Trophoblast cell (in vitro differentiated cells and primary cell): ENCODE results near the gene SPRY2.

ENCODE experiments used
- DNase-seq, 2 donors: peaks; one replicate each; pipeline ENCODE4 v3.0.0-alpha.2; 2016
- H2AFZ ChIP-seq: 2 replicates; pipeline ENCODE4 v1.6.1; 2013; ENCODE audit warnings: low read length, moderate library complexity, mild to moderate bottlenecking; ENCODE audit not compliant: insufficient read depth, poor library complexity
- H2AK5ac ChIP-seq: 2 replicates; pipeline ENCODE4 v1.6.1; 2013; ENCODE audit warnings: mild to moderate bottlenecking, low read length
- H2BK120ac ChIP-seq: 2 replicates; pipeline ENCODE4 v1.6.1; 2013; ENCODE audit warnings: low read length, mild to moderate bottlenecking, moderate library complexity; ENCODE audit not compliant: insufficient read depth, poor library complexity
- H2BK12ac ChIP-seq: 2 replicates; pipeline ENCODE4 v1.6.1; 2013; ENCODE audit warnings: mild to moderate bottlenecking, low read length, moderate library complexity
- H2BK5ac ChIP-seq: 2 replicates; pipeline ENCODE4 v1.6.1; 2013; ENCODE audit warnings: low read length, low read depth, moderate library complexity, mild to moderate bottlenecking; ENCODE audit not compliant: poor library complexity
- H3K14ac ChIP-seq: 2 replicates; pipeline ENCODE4 v1.6.1; 2013; ENCODE audit warnings: mild to moderate bottlenecking, low read length
- H3K18ac ChIP-seq: 2 replicates; pipeline ENCODE4 v1.6.1; 2013; ENCODE audit warnings: mild to moderate bottlenecking, low read length
- H3K23ac ChIP-seq: 2 replicates; pipeline ENCODE4 v1.6.1; 2013; ENCODE audit warnings: low read length
- H3K27ac ChIP-seq: 2 replicates; pipeline ENCODE4 v1.5.1; 2013; ENCODE audit warnings: low read depth, mild to moderate bottlenecking, inconsistent platforms, low read length, moderate library complexity
- H3K27me3 ChIP-seq: 2 replicates; pipeline ENCODE4 v1.6.1; 2013; ENCODE audit warnings: inconsistent platforms, mild to moderate bottlenecking, low read length, moderate library complexity; ENCODE audit not compliant: insufficient read depth
- H3K36me3 ChIP-seq, 2 experiments: 1 replicate in 1 of 2; 2 replicates in 1 of 2; pipeline ENCODE4 v1.6.1; 2013; ENCODE audit warnings: low read length in 2 of 2, mild to moderate bottlenecking in 2 of 2, moderate library complexity in 1 of 2; ENCODE audit not compliant: insufficient read depth in 2 of 2, control insufficient read depth in 1 of 2
- H3K4ac ChIP-seq: 2 replicates; pipeline ENCODE4 v1.6.1; 2013; ENCODE audit warnings: low read depth, mild to moderate bottlenecking, low read length, moderate library complexity
- H3K4me1 ChIP-seq, 2 experiments: 1 replicate in 1 of 2; 2 replicates in 1 of 2; pipeline ENCODE4 v1.6.1; 2013; ENCODE audit warnings: low read length in 2 of 2, mild to moderate bottlenecking in 2 of 2, moderate library complexity in 1 of 2; ENCODE audit not compliant: insufficient read depth in 2 of 2, control insufficient read depth in 1 of 2
- H3K4me2 ChIP-seq: 2 replicates; pipeline ENCODE4 v1.6.1; 2013; ENCODE audit warnings: inconsistent platforms, mild to moderate bottlenecking, low read length, moderate library complexity
- H3K4me3 ChIP-seq: 2 replicates; pipeline ENCODE4 v1.5.1; 2013; ENCODE audit warnings: mild to moderate bottlenecking, low read depth, low read length, inconsistent platforms
- H3K79me1 ChIP-seq: one replicate; pipeline ENCODE4 v1.6.1; 2013; ENCODE audit warnings: low read length
- H3K79me2 ChIP-seq: 2 replicates; pipeline ENCODE4 v1.6.1; 2013; ENCODE audit warnings: low read length, mild to moderate bottlenecking; ENCODE audit not compliant: control insufficient read depth, insufficient read depth, poor library complexity
- H3K9ac ChIP-seq: 2 replicates; pipeline ENCODE4 v1.6.1; 2013; ENCODE audit warnings: mild to moderate bottlenecking, low read length
- H3K9me3 ChIP-seq: 2 replicates; pipeline ENCODE4 v1.6.1; 2013; ENCODE audit warnings: low read depth, mild to moderate bottlenecking, control low read depth, inconsistent platforms, low read length; ENCODE audit not compliant: insufficient read depth
- H4K12ac ChIP-seq: 2 replicates; pipeline ENCODE4 v1.6.1; 2013; ENCODE audit warnings: low read depth, mild to moderate bottlenecking, low read length, moderate library complexity
- H4K8ac ChIP-seq: 2 replicates; pipeline ENCODE4 v1.6.1; 2013; ENCODE audit warnings: low read depth, mild to moderate bottlenecking, low read length, moderate library complexity
- H4K91ac ChIP-seq: one replicate; pipeline ENCODE4 v1.6.1; 2013; ENCODE audit warnings: low read depth, mild to moderate bottlenecking, low read length, moderate library complexity
- WGBS: extraction: QIAGEN DNeasy Blood & Tissue Kit; methylation state at CpG from one replicate; pipeline ENCODE4 v1.1.7; 2013; ENCODE audit warnings: missing lambda C conversion rate; ENCODE audit not compliant: insufficient read length, insufficient coverage; ENCODE audit errors: extremely low coverage; 5-methylcytosine and 5-hydroxymethylcytosine counted together

Gene SPRY2

DNA sequence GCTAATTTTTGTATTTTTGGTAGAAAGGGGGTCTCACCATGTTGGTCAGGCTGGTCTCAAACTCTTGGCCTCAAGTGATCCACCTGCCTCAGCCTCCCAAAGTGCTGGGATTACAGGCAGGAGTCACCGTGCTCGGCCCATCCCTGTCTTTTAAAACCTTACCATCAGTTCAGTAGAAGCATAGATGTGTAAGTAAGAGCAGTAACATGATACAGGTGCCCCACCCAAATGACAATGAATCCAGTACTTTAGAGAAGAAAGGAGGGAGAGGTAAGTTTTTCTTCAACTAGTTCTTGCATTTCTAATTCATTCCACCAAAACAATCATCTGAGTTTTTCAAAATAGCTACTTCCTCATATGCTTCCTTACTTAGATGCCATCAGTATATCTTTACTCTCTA, 21.9 kb downstream of the SPRY2 start:
- Histone ChIP-seq H2AK5ac (no peak overlapping the region), H3K4me1 (no peaks in the 10 kb centered on the region), H3K27ac (no peak overlapping the region), H2BK12ac (no peak overlapping the region), H3K36me3 (no peaks in the 10 kb centered on the region), H3K79me1 (no peaks in the 10 kb centered on the region), H2BK120ac (no peak overlapping the region), H3K4ac (no peak overlapping the region), H3K4me3 (no peak overlapping the region), H3K23ac (no peak overlapping the region), H3K79me2 (no peaks in the 10 kb centered on the region), H4K91ac (no peak overlapping the region), H3K9me3 (no peaks in the 10 kb centered on the region), H3K18ac (no peak overlapping the region), H3K4me2 (no peak overlapping the region), H4K12ac (no peak overlapping the region), H3K14ac (no peak overlapping the region), H2BK5ac (no peak overlapping the region), H2AFZ (no peak overlapping the region), H3K27me3 (no peaks in the 10 kb centered on the region), H3K9ac (no peak overlapping the region), H4K8ac (no peak overlapping the region)
- no CpG with 5 or more reads among the region's 2 CpGs for WGBS
- no peak for DNase-seq

DNA sequence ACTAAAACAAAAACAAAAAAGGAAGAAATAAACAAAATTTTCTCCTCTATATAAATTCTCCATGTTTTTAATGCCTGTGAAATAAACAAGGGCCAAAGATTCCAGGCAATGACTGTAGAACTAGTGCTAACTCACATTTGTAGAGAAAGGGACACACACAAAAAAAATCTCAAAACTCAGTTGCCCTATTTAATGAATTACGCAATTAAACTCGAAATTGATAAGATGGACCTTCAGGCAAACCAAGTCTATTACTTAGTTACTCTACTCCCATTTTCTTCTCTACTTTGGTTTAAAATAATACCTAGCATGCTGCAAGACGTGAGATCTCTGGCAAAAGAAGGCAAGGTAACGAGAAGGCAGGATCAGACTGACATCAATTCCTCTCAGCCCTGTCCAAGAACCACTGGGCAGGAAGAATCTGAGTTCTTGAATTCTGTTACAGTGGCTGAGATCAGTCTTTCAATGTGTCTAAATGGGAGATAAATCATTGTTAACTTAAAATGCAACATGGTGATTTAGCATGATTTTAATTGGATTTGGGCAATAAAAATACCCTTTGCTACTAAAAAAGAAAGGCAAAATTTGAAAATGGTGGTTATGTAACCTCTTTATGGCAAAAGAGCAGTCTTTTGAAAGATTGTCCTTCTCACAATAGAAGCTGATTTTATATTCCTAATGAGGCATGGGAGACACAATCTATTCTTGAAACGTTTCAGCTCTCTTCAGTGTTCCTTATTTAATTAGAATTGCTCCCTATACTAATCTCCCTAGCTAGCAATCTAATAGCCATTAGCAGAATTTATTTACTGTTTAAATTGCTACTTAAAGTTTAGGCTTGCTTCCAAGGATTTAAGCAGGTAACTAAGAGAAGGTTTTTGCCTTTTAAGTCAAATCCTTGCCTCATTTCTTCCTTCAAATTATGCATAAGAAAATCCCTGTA, 25.9 kb downstream of the SPRY2 start:
- Histone ChIP-seq H3K18ac (no peak overlapping the region), H3K23ac (no peak overlapping the region), H3K27me3 (no peaks in the 10 kb centered on the region), H3K4me2 (no peak overlapping the region), H3K79me2 (no peaks in the 10 kb centered on the region), H2BK120ac (no peak overlapping the region), H4K12ac (no peak overlapping the region), H3K4me3 (no peak overlapping the region), H3K9me3 (no peaks in the 10 kb centered on the region), H4K8ac (no peak overlapping the region), H3K4me1 (no peaks in the 10 kb centered on the region), H2BK5ac (no peak overlapping the region), H3K4ac (no peak overlapping the region), H3K79me1 (no peaks in the 10 kb centered on the region), H3K9ac (no peak overlapping the region), H3K27ac (no peak overlapping the region), H2BK12ac (no peak overlapping the region), H3K36me3 (no peaks in the 10 kb centered on the region), H4K91ac (no peak overlapping the region), H3K14ac (no peak overlapping the region), H2AK5ac (no peak overlapping the region), H2AFZ (no peak overlapping the region)
- no peak for DNase-seq
- no CpG with 5 or more reads among the region's 5 CpGs for WGBS

DNA sequence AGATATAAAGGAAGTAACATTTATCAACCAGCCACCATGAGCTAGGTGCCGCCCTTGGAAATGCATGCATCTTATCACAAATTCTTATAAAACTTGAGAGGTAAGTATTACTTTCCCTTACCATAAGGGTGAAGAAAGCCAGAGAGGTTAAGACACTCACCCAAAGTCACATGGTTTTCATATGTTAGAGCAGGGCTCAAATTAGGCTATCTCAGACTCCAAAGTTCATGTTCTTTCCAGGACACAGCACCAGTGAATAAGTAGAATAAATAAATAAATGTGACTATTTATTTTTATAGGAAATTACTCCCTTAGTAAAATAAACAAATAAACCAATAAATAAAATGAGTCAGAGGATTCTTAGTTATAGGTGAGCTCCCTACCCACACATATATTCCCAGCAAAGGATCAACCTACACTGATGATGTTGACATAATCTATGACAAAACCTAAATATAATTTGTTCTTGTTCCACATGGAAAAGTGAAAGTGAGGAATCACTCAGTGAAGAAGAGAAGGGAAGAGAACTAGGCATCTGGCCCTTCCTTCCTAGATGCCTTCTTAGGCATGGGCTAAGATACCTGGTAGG, 27.2 kb downstream of the SPRY2 start:
- Histone ChIP-seq H3K9me3 (no peaks in the 10 kb centered on the region), H3K4me1 (no peaks in the 10 kb centered on the region), H3K18ac (no peak overlapping the region), H4K12ac (no peak overlapping the region), H4K91ac (no peak overlapping the region), H3K23ac (no peak overlapping the region), H3K9ac (no peak overlapping the region), H3K36me3 (no peaks in the 10 kb centered on the region), H2BK12ac (no peak overlapping the region), H3K79me2 (no peaks in the 10 kb centered on the region), H4K8ac (no peak overlapping the region), H2BK5ac (no peak overlapping the region), H3K4ac (no peak overlapping the region), H2BK120ac (no peak overlapping the region), H3K4me2 (no peak overlapping the region), H3K27me3 (no peaks in the 10 kb centered on the region), H2AK5ac (no peak overlapping the region), H3K4me3 (no peak overlapping the region), H2AFZ (no peak overlapping the region), H3K14ac (no peak overlapping the region), H3K27ac (no peak overlapping the region), H3K79me1 (no peaks in the 10 kb centered on the region)
- no peak for DNase-seq
- WGBS = no CpG with 5 or more reads among the region's 1 CpG

DNA sequence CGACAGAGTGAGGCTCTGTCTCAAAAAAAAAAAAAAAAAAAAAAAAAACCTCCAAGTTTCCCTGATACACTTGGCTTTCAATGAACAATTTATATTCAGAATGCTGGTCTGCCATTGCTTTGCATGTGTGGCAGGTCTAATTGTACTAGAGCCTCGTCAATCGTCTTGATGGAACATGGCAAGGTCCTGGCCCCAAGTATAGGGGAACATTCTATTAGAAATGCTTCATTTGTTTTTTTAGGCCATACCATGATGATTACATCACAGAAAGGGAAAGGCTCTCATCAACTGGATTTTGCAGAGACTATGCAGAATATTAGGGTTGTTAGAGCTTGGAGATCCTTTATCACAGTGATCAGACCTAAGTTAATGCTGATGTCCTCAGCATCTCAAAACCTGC, 28.0 kb downstream of the SPRY2 start:
- Histone ChIP-seq H3K79me1 (no peaks in the 10 kb centered on the region), H3K4me1 (no peaks in the 10 kb centered on the region), H2BK120ac (no peak overlapping the region), H3K27me3 (no peaks in the 10 kb centered on the region), H3K9ac (no peak overlapping the region), H4K91ac (no peak overlapping the region), H4K12ac (no peak overlapping the region), H2AFZ (no peak overlapping the region), H3K27ac (no peak overlapping the region), H2BK12ac (no peak overlapping the region), H3K36me3 (no peaks in the 10 kb centered on the region), H2BK5ac (no peak overlapping the region), H3K4me2 (no peak overlapping the region), H3K18ac (no peak overlapping the region), H3K4ac (no peak overlapping the region), H3K4me3 (no peak overlapping the region), H3K14ac (no peak overlapping the region), H3K9me3 (no peaks in the 10 kb centered on the region), H2AK5ac (no peak overlapping the region), H3K23ac (no peak overlapping the region), H4K8ac (no peak overlapping the region), H3K79me2 (no peaks in the 10 kb centered on the region)
- DNase-seq = no peak
- no CpG with 5 or more reads among the region's 3 CpGs for WGBS
